GM12872 (cell line): ENCODE data around the gene AQP10.

Source experiments
- TF ChIP-seq, protein P1 (sequence below): IDR thresholded peaks from 3 replicates; pipeline ENCODE4 v1.5.1; 2011; ENCODE audit warnings: low read depth, mild to moderate bottlenecking, low read length, moderate library complexity; ENCODE audit not compliant: insufficient read depth

Gene AQP10

DNA sequence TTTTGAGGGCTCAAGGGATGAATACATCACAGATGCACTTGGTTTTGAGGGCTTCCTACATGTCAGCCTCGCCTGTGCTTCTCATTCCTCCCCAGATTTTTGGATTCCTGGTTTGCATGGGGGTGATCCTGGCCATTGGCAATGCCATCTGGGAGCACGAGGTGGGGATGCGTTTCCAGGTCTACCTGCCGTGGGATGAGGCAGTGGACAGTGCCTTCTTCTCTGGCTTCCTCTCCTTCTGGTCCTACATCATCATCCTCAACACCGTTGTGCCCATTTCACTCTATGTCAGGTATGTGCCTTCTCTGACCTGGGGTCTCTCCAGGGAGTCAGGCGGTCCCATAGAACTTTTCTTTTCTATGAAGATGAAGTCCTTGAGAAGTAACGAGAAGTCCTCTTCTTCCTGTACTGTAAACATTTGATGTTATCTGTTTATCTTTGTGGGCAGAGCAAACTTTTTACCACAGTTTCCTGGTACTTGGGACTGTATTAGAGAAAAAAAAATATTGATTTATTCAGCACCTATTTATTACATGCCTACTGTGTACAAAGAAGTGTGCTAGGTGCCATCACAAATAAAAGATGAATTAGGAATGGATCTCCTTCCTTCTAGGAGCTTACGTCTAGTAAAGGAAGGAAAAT, 16.5 kb downstream of the AQP10 start:
- TF ChIP-seq, protein P1, sequence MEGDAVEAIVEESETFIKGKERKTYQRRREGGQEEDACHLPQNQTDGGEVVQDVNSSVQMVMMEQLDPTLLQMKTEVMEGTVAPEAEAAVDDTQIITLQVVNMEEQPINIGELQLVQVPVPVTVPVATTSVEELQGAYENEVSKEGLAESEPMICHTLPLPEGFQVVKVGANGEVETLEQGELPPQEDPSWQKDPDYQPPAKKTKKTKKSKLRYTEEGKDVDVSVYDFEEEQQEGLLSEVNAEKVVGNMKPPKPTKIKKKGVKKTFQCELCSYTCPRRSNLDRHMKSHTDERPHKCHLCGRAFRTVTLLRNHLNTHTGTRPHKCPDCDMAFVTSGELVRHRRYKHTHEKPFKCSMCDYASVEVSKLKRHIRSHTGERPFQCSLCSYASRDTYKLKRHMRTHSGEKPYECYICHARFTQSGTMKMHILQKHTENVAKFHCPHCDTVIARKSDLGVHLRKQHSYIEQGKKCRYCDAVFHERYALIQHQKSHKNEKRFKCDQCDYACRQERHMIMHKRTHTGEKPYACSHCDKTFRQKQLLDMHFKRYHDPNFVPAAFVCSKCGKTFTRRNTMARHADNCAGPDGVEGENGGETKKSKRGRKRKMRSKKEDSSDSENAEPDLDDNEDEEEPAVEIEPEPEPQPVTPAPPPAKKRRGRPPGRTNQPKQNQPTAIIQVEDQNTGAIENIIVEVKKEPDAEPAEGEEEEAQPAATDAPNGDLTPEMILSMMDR: no peak

GRCh38 chr1:154338875-154339274, 18.0 kb downstream of the AQP10 start:
- TF ChIP-seq, protein P1: no peak

- TF ChIP-seq, protein P1: no peak
These were observed 21.2 kb downstream of the AQP10 start for GRCh38 chr1:154342132-154342531.

DNA sequence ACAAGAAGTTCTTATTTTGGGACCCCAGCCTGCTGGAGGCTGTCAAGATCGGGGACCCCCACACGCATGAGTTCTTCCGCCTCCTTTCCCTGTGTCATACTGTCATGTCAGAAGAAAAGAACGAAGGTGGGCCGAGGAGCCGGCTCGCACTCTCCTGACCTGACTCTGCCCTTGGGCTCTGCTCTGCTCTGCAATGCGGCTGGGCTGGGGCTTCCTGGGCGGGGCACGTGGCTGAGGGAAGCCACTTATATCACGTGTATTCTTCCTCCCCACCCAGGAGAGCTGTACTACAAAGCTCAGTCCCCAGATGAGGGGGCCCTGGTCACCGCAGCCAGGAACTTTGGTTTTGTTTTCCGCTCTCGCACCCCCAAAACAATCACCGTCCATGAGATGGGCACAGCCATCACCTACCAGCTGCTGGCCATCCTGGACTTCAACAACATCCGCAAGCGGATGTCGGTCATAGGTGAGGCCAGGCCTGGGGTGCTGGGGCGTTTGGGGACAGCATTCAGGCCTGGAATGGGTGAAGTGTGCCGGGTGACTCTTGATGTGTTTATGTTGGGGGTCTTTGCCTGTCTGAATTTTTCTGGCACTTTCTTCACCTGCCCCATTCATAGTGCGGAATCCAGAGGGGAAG, 22.1 kb downstream of the AQP10 start:
- TF ChIP-seq, protein P1: no peak

GRCh38 chr1:154344977-154345837, 24.3 kb downstream of the AQP10 start:
- TF ChIP-seq, protein P1: peak; percentile 83

- TF ChIP-seq, protein P1: no peak
These were observed 25.5 kb downstream of the AQP10 start for GRCh38 chr1:154346276-154346917.

GRCh38 chr1:154347961-154348360, 27.1 kb downstream of the AQP10 start:
- TF ChIP-seq, protein P1: no peak
